Gastroesophageal sphincter (tissue), 4 donors: ENCODE data around the gene B4GALT6. TPM values are rescaled to one million over a fixed set of nuclear protein-coding genes. Genes with fewer than 3 reads are reported as not detected.

ENCODE experiments used
- ATAC-seq: fragments of 150-250 bp; one replicate; pipeline ENCODE4 v1.9.1; 2016; ENCODE audit warnings: mild to moderate bottlenecking, moderate library complexity
- H3K27ac ChIP-seq, 4 donors: fragments of 200-600 bp; sonication (generic) in 3 of 4; 1 replicate in 3 of 4; 2 replicates in 1 of 4; pipeline ENCODE4 v1.5.1; 2016 to 2019
- H3K27me3 ChIP-seq: fragments of 200-600 bp; sonication (generic); one replicate; pipeline ENCODE4 v1.5.1; 2019
- H3K36me3 ChIP-seq, 2 donors: fragments of 200-600 bp; sonication (generic); one replicate each; pipeline ENCODE4 v1.5.1; 2019; ENCODE audit warnings: control low read depth in 1 of 2
- H3K4me1 ChIP-seq, 3 donors: fragments of 200-600 bp; sonication (generic); 1 replicate in 2 of 3; 2 replicates in 1 of 3; pipeline ENCODE4 v1.5.1; 2016 to 2019; ENCODE audit warnings: control low read depth in 2 of 3
- H3K4me3 ChIP-seq, 2 donors: fragments of 200-600 bp; sonication (generic); one replicate each; pipeline ENCODE4 v1.5.1; 2019; ENCODE audit warnings: mild to moderate bottlenecking in 1 of 2, moderate library complexity in 1 of 2
- H3K9me3 ChIP-seq, 3 donors: fragments of 200-600 bp; sonication (generic); one replicate each; pipeline ENCODE4 v1.5.1; 2017 to 2019; ENCODE audit warnings: control low read depth in 2 of 3
- CTCF ChIP-seq, 4 experiments: fragments of 200-600 bp in 2 of 4; fragments of 450-650 bp in 2 of 4; sonication (generic) in 1 of 4; IDR thresholded peaks; one replicate each; pipeline ENCODE4 v1.5.1; 2017 to 2019; ENCODE audit warnings: antibody characterized with exemption in 4 of 4, mild to moderate bottlenecking in 2 of 4, moderate library complexity in 2 of 4
- EP300 ChIP-seq: sonication (generic); formaldehyde crosslinking; IDR thresholded peaks from one replicate; pipeline ENCODE4 v1.6.1; 2017; ENCODE audit warnings: antibody characterized with exemption, mild to moderate bottlenecking
- POLR2A ChIP-seq, 2 donors: fragments of 450-650 bp; IDR thresholded peaks; one replicate each; pipeline ENCODE4 v1.6.1; 2017; ENCODE audit warnings: antibody characterized with exemption in 2 of 2, mild to moderate bottlenecking in 2 of 2, moderate library complexity in 1 of 2
- POLR2AphosphoS5 ChIP-seq: sonication (generic); formaldehyde crosslinking; IDR thresholded peaks from one replicate; pipeline ENCODE4 v1.6.1; 2017; ENCODE audit warnings: antibody characterized with exemption
- WGBS, 2 donors: methylation state at CpG; one replicate each; pipeline ENCODE4 v1.1.5; 2018; ENCODE audit warnings: low coverage in 1 of 2; 5-methylcytosine and 5-hydroxymethylcytosine counted together
- total RNA-seq, 4 donors: library from RNA; depleted of rRNA; stranded (reverse); fragments of >200 nt; gene quantifications; one replicate each; pipeline ENCODE4 v1.1.0, GENCODE V29; 2016

B4GALT6 gene
- total RNA-seq, 4 donors from 2014 or later: 3.0 to 12.0 (median 5.8) TPM

DNA sequence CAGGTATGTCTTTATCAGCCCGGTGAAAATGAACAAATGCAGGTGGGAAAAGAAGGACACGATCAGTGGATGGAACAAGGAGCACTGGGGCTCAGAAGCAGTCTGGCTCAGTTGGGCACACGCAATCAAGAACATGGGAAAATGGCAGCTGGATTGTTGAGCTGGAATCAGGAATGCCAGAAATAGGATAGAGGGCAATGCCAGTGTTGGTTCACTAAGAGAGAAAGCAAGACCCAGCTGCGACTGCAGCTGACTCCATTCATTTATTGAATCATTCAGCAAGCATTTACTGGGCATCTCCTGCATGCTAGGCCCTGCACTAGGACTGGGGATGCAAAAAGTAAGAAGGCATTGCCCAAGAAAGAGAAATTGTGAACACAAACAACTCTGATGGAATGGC is 106.3 kb downstream of the B4GALT6 start:
- no peak overlapping the region for H3K4me3 ChIP-seq
- no peaks in the 10 kb centered on the region for H3K4me1 ChIP-seq
- WGBS, 2 donors: 92 to 100% methylated on average over 3 of the region's 4 CpGs
- no peak overlapping the region for H3K27ac ChIP-seq
- no peaks in the 10 kb centered on the region for H3K9me3 ChIP-seq
- no peaks in the 10 kb centered on the region for H3K27me3 ChIP-seq
- no peak for ATAC-seq
- no peaks in the 10 kb centered on the region for H3K36me3 ChIP-seq
- TF ChIP-seq POLR2A (IDR thresholded peaks at IDR 0.05) (no peak), POLR2AphosphoS5 (no peak), CTCF (IDR thresholded peaks at IDR 0.05) (no peak), EP300 (no peak)

DNA sequence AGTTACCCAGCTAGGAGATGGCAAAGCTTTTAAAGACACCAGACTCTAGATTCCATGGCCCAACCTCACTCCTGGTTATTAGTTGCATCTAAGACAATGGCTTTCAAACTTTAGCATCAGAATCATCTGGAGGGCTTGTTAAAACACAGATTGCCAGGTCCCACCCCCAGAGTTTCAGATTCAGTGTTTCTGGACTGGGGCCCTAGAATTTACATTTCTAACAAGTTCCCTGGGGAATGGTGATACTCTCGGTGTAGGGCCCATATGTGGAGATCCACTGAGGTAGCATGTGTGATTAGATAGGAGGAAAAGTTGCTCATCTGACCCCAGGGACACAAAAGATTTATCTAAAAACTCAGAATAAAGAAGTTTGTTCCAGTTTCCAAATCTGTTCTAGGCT is 107.2 kb downstream of the B4GALT6 start:
- TF ChIP-seq CTCF (IDR thresholded peaks at IDR 0.05): no peak
- no peak for TF ChIP-seq POLR2AphosphoS5
- no peak for TF ChIP-seq POLR2A (IDR thresholded peaks at IDR 0.05)
- TF ChIP-seq EP300: no peak
- ATAC-seq: no peak
- 67 to 75% methylated on average over 1 of the region's 1 CpG for WGBS, 2 donors
- no peaks in the 10 kb centered on the region for H3K9me3 ChIP-seq
- no peaks in the 10 kb centered on the region for H3K4me1 ChIP-seq
- H3K4me3 ChIP-seq: no peak overlapping the region
- no peak overlapping the region for H3K27ac ChIP-seq
- no peaks in the 10 kb centered on the region for H3K36me3 ChIP-seq
- H3K27me3 ChIP-seq: no peaks in the 10 kb centered on the region

DNA sequence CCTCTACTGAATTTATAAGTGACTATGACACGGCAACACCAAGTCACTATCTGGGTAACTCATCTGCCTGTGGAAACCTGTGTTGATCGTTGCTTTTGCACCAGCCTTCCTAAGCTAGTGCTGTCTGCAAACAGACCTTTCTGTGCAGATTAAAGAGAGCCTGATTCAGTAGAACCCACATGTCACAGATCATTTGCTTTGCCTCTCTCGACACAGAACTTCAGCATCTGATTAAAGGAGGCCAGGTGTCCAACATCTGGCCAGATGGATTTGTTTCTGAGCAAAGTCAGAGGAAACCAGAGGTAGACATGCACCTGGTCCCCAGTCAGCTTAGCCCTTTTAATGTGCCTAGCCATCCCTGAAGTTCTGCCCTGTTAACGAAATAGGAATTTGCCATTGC is 107.7 kb downstream of the B4GALT6 start:
- Histone ChIP-seq H3K9me3 (no peaks in the 10 kb centered on the region), H3K27me3 (no peaks in the 10 kb centered on the region), H3K36me3 (no peaks in the 10 kb centered on the region), H3K4me1 (no peaks in the 10 kb centered on the region), H3K27ac (no peak overlapping the region), H3K4me3 (no peak overlapping the region)
- WGBS, 2 donors: 39 to 70% methylated on average over 2 of the region's 4 CpGs
- ATAC-seq: no peak
- TF ChIP-seq POLR2AphosphoS5 (no peak), CTCF (IDR thresholded peaks at IDR 0.05) (no peak)

DNA sequence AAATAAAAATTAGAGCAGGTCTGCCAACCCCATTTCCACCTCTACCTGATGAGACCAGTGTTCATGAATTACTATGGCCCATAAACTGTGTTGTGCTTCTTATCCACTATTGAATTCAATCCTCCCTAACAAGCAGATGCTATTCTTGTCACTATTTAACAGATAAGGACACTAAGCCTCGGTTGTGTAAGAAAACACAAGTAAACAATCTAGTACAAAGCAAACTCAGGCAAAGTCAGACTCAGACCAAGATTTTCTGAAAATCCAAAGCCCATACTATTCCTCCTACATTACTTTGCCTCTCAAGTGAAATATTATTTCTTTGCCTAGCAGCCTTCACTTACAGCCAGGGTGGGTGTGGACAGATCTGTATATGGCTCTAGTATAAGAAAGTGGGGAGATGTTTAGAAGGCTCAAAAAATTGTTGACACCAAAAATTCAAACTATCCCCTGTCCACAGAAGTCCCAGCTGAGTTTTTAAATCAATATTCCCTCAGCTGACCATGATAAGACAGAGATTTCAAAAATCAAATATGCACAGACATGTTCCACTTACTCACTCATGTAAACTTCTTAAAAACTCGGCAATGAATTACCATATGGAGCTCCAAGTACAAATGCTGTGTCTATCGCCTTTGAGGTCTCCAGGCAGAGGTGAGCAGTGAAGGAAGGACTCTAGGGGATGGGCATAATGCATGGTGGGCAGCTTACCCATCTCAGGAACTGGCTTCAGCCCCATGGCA is 108.7 kb downstream of the B4GALT6 start:
- no peak for ATAC-seq
- H3K27ac ChIP-seq: no peak overlapping the region
- no peaks in the 10 kb centered on the region for H3K36me3 ChIP-seq
- TF ChIP-seq POLR2A (IDR thresholded peaks at IDR 0.05) (no peak), POLR2AphosphoS5 (no peak), CTCF (IDR thresholded peaks at IDR 0.05) (no peak), EP300 (no peak)
- no peaks in the 10 kb centered on the region for H3K4me1 ChIP-seq
- no peaks in the 10 kb centered on the region for H3K9me3 ChIP-seq
- H3K4me3 ChIP-seq: no peak overlapping the region
- 55 to 80% methylated on average over 2 to 3 of the region's 3 CpGs for WGBS, 2 donors
- no peaks in the 10 kb centered on the region for H3K27me3 ChIP-seq

DNA sequence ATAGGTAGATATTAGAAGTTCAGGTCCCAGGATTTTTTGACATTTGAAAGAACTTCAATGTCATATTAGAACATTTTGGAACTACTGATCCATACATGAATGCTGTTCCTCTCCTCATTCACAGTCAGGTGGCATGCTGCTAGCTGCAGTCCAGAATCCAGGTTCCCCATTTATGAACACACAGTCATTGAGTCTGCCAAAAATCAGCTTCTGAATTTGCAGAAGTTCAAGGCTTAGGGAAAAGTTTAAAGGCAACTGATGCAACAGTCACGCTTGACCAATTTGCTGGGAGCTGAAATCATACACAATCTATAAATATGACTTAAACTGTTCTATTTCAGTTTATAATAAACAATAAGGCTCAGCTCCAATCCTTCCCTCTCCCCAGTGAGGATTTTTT is 110.0 kb downstream of the B4GALT6 start:
- TF ChIP-seq CTCF (IDR thresholded peaks at IDR 0.05) (no peak), EP300 (no peak), POLR2A (IDR thresholded peaks at IDR 0.05) (no peak), POLR2AphosphoS5 (no peak)
- no peaks in the 10 kb centered on the region for H3K9me3 ChIP-seq
- no peaks in the 10 kb centered on the region for H3K4me1 ChIP-seq
- 63 to 69% methylated on average over 1 of the region's 1 CpG for WGBS, 2 donors
- H3K27ac ChIP-seq: no peak overlapping the region
- no peaks in the 10 kb centered on the region for H3K36me3 ChIP-seq
- ATAC-seq: no peak
- H3K4me3 ChIP-seq: no peak overlapping the region
- no peaks in the 10 kb centered on the region for H3K27me3 ChIP-seq
